Natural killer cell (primary cell): ENCODE data around the gene HIBADH. TPM values are rescaled to one million over a fixed set of nuclear protein-coding genes. Genes with fewer than 3 reads are reported as not detected.
"Not testable (repeated sequence)": the region's sequence is repeated elsewhere in the genome, so short reads cannot be mapped to it uniquely, and the experiment has no call there.

Source experiments
- ATAC-seq, 3 donors: fragments of 150-1000 bp in 2 of 3; fragments of 200-7000 bp in 1 of 3; cut with Tn5 transposase; 1 replicate in 1 of 3; 2 replicates in 2 of 3; pipeline ENCODE4 v1.10.0; 2021; ENCODE audit warnings: mild to moderate bottlenecking in 2 of 3, moderate library complexity in 2 of 3
- DNase-seq, 2 donors: peaks; one replicate each; pipeline versions ENCODE4 v3.0.0 to v3.0.0-alpha.2; 2013 to 2021; ENCODE audit warnings: mixed read lengths in 1 of 2
- H3K27ac ChIP-seq: one replicate; pipeline ENCODE4 v1.5.1; 2013; ENCODE audit warnings: mild to moderate bottlenecking, low read length
- H3K27me3 ChIP-seq: one replicate; pipeline ENCODE4 v1.6.1; 2013; ENCODE audit warnings: low read length; ENCODE audit not compliant: control insufficient read depth, insufficient read depth
- H3K36me3 ChIP-seq: one replicate; pipeline ENCODE4 v1.6.1; 2013; ENCODE audit warnings: low read length; ENCODE audit not compliant: control insufficient read depth, insufficient read depth
- H3K4me1 ChIP-seq: one replicate; pipeline ENCODE4 v1.6.1; 2013; ENCODE audit warnings: low read length; ENCODE audit not compliant: control insufficient read depth, insufficient read depth
- H3K4me3 ChIP-seq: one replicate; pipeline ENCODE4 v1.5.1; 2013; ENCODE audit warnings: low read length
- H3K9me3 ChIP-seq: one replicate; pipeline ENCODE4 v1.6.1; 2013; ENCODE audit warnings: low read length; ENCODE audit not compliant: control insufficient read depth, insufficient read depth
- H3K27ac Mint-ChIP-seq, 2 donors: one replicate each; pipeline ENCODE4 v1.8.0; 2022; ENCODE audit warnings: mild to moderate bottlenecking in 2 of 2, mixed read lengths in 2 of 2, moderate library complexity in 1 of 2
- H3K27me3 Mint-ChIP-seq, 2 donors: one replicate each; pipeline ENCODE4 v1.8.0; 2022; ENCODE audit warnings: low read depth in 2 of 2, mixed read lengths in 2 of 2
- H3K36me3 Mint-ChIP-seq: one replicate; pipeline ENCODE4 v1.8.0; 2022; ENCODE audit warnings: mixed read lengths
- H3K4me1 Mint-ChIP-seq, 2 donors: one replicate each; pipeline ENCODE4 v1.8.0; 2022; ENCODE audit warnings: mixed read lengths in 2 of 2
- H3K4me3 Mint-ChIP-seq: one replicate; pipeline ENCODE4 v1.8.0; 2022; ENCODE audit warnings: mild to moderate bottlenecking, moderate library complexity, mixed read lengths
- H3K9me3 Mint-ChIP-seq, 2 donors: one replicate each; pipeline ENCODE4 v1.8.0; 2022; ENCODE audit warnings: mixed read lengths in 2 of 2
- WGBS: methylation state at CpG from one replicate; pipeline ENCODE4 v1.1.7; 2013; ENCODE audit warnings: missing lambda C conversion rate; ENCODE audit not compliant: insufficient coverage; 5-methylcytosine and 5-hydroxymethylcytosine counted together
- intact Hi-C: fragments of 100-400 bp; cut with micrococcal nuclease; formaldehyde crosslinking; loops from one replicate; pipeline ENCODE4 v1.14.2; 2022
- total RNA-seq, 4 donors: library from RNA; stranded (reverse); fragments of 120-200 nt in 1 of 4; gene quantifications; one replicate each; pipeline versions ENCODE4 v1.2.3 to v1.2.4, GENCODE V29; 2013 to 2022
- TF ChIP-seq, protein P1 (sequence below): fragments of 200-600 bp; IDR thresholded peaks from one replicate; pipeline ENCODE4 v1.8.0; 2022; ENCODE audit warnings: antibody characterized with exemption

HIBADH gene
- total RNA-seq, 3 donors from 2014 or later (not counting 1 experiment from before 2014, with no cell fraction given): 8.0 to 9.9 (median 8.1) TPM

DNA sequence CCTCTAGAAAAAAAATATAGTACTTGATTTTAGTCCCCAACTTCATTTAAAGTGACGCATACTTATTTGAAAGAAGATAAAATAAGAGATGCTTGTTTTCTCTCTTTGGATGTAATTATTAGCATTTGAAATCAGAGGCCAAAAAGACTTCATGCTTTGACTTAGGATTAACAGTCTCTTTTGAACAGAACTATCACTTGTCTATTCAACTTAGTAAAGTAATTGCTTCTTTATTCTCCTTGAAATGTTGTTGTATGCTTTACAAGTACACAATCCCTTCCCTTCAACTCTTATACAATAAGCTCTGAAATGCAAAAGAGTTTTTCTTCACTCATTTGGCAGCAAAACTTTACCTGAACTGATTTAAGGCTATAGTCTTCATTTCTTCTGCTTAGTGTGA, 80.8 kb downstream of the HIBADH start:
- DNase-seq: no peak
- Mint-ChIP-seq H3K9me3 (no peaks in the 10 kb centered on the region), H3K4me1 (peaks cover 0 to 3% of the 10 kb centered on the region in 2 donors), H3K36me3 (no peaks in the 10 kb centered on the region), H3K27me3 (no peaks in the 10 kb centered on the region), H3K27ac (no peak overlapping the region), H3K4me3 (no peak overlapping the region)
- no peaks in the 10 kb centered on the region for H3K4me1 ChIP-seq
- whole genome bisulfite sequencing: no CpG with 5 or more reads among the region's 1 CpG
- H3K27ac ChIP-seq: no peak overlapping the region
- H3K36me3 ChIP-seq: no peaks in the 10 kb centered on the region
- H3K4me3 ChIP-seq: no peak overlapping the region
- no peaks in the 10 kb centered on the region for H3K27me3 ChIP-seq
- intact Hi-C loops: no loop called here
- TF ChIP-seq, protein P1, sequence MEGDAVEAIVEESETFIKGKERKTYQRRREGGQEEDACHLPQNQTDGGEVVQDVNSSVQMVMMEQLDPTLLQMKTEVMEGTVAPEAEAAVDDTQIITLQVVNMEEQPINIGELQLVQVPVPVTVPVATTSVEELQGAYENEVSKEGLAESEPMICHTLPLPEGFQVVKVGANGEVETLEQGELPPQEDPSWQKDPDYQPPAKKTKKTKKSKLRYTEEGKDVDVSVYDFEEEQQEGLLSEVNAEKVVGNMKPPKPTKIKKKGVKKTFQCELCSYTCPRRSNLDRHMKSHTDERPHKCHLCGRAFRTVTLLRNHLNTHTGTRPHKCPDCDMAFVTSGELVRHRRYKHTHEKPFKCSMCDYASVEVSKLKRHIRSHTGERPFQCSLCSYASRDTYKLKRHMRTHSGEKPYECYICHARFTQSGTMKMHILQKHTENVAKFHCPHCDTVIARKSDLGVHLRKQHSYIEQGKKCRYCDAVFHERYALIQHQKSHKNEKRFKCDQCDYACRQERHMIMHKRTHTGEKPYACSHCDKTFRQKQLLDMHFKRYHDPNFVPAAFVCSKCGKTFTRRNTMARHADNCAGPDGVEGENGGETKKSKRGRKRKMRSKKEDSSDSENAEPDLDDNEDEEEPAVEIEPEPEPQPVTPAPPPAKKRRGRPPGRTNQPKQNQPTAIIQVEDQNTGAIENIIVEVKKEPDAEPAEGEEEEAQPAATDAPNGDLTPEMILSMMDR: no peak
- ATAC-seq: no peak
- H3K9me3 ChIP-seq: no peaks in the 10 kb centered on the region

DNA sequence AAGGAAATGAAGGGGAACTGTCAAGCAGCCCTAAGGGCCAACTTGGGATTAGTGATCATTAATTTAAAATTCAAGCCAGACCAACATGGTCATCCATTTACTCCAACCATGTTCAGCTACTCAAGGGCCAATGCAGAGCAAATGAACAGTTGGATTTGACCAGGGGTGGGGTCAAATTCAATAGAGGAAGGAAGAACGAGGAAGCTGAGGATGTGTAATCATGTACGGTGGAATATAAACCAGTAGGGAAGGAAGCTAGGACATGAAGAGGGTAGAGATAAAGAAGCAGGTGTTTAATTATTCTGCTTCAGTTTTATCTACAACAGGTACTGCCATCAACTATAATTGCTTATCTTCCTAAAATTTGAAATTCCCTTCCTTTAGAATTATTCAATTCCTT, 81.6 kb downstream of the HIBADH start:
- H3K4me3 Mint-ChIP-seq: no peak overlapping the region
- TF ChIP-seq, protein P1: no peak
- no peaks in the 10 kb centered on the region for H3K4me1 Mint-ChIP-seq

DNA sequence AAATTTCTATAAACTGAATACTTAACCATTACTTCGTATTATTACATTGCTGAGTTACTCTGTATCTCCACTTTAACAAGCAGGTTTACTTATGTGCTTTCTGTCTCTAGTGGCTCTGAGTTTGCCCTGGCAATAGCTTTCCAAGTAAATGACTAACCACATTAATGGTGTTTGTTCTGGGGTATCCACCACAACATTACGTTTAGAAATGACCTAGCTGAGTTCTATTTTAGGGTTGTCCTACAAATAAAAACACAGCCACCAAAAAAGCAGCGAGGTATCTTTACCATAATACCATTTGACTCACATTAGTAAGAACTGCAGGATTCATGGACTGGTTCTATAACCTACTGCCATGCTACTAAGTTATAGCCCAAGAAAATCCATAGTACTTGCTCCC, 83.1 kb downstream of the HIBADH start:
- intact Hi-C loops: no loop called here
- no peaks in the 10 kb centered on the region for H3K9me3 Mint-ChIP-seq
- no peaks in the 10 kb centered on the region for H3K27me3 Mint-ChIP-seq

More for the DNA sequence above, 81.6 kb downstream of the HIBADH start:
- Histone ChIP-seq H3K4me1 (no peaks in the 10 kb centered on the region), H3K27me3 (no peaks in the 10 kb centered on the region), H3K9me3 (no peaks in the 10 kb centered on the region), H3K36me3 (no peaks in the 10 kb centered on the region), H3K4me3 (no peak overlapping the region), H3K27ac (no peak overlapping the region)
- Mint-ChIP-seq H3K36me3 (no peaks in the 10 kb centered on the region), H3K9me3 (no peaks in the 10 kb centered on the region), H3K27me3 (no peaks in the 10 kb centered on the region), H3K27ac (no peak overlapping the region)
- no peak for DNase-seq
- 80% methylated on average over 2 of the region's 2 CpGs for WGBS
- intact Hi-C loops: no loop called here
- no peak for ATAC-seq

GRCh38 chr7:27578169-27578568, 84.5 kb downstream of the HIBADH start:
- H3K27me3 ChIP-seq, DNase-seq, ATAC-seq, H3K4me3 ChIP-seq, H3K36me3 ChIP-seq, intact Hi-C loops, H3K4me1 Mint-ChIP-seq, H3K9me3 ChIP-seq, H3K27me3 Mint-ChIP-seq, H3K9me3 Mint-ChIP-seq, H3K4me1 ChIP-seq, H3K4me3 Mint-ChIP-seq, H3K27ac Mint-ChIP-seq, H3K27ac ChIP-seq, H3K36me3 Mint-ChIP-seq: not testable (repeated sequence)
- WGBS: 96% methylated on average over 7 of the region's 7 CpGs

More for the DNA sequence above, 83.1 kb downstream of the HIBADH start:
- Mint-ChIP-seq H3K27ac (no peak overlapping the region), H3K4me1 (no peaks in the 10 kb centered on the region), H3K36me3 (no peaks in the 10 kb centered on the region), H3K4me3 (no peak overlapping the region)
- ATAC-seq (no peak), DNase-seq (no peak)
- Histone ChIP-seq H3K4me1 (no peaks in the 10 kb centered on the region), H3K36me3 (no peaks in the 10 kb centered on the region), H3K9me3 (no peaks in the 10 kb centered on the region), H3K27me3 (no peaks in the 10 kb centered on the region), H3K27ac (no peak overlapping the region), H3K4me3 (no peak overlapping the region)
- WGBS: 64% methylated on average over 3 of the region's 3 CpGs
- TF ChIP-seq, protein P1: no peak
